Skeletal muscle tissue (tissue), 4 donors: ENCODE measurements around the gene C11orf52. TPM values are rescaled to one million over a fixed set of nuclear protein-coding genes. Genes with fewer than 3 reads are reported as not detected.

Experiments used
- H3K27ac ChIP-seq: one replicate; pipeline ENCODE4 v1.7.0; 2013; ENCODE audit warnings: mild to moderate bottlenecking, low read depth, low read length, inconsistent platforms
- H3K27me3 ChIP-seq, 3 donors: one replicate each; pipeline ENCODE4 v1.7.0; 2013; ENCODE audit warnings: low read length in 3 of 3; ENCODE audit not compliant: control insufficient read depth in 3 of 3, insufficient read depth in 3 of 3
- H3K36me3 ChIP-seq, 3 donors: one replicate each; pipeline ENCODE4 v1.7.0; 2013; ENCODE audit warnings: low read length in 3 of 3; ENCODE audit not compliant: control insufficient read depth in 3 of 3, insufficient read depth in 3 of 3
- H3K4me1 ChIP-seq, 3 donors: one replicate each; pipeline ENCODE4 v1.7.0; 2013; ENCODE audit warnings: low read length in 3 of 3, mild to moderate bottlenecking in 3 of 3; ENCODE audit not compliant: control insufficient read depth in 3 of 3, insufficient read depth in 3 of 3
- H3K4me3 ChIP-seq, 3 donors: one replicate each; pipeline ENCODE4 v1.7.0; 2013; ENCODE audit warnings: low read length in 3 of 3
- H3K9ac ChIP-seq, 3 donors: one replicate each; pipeline ENCODE4 v1.7.0; 2013; ENCODE audit warnings: low read length in 3 of 3, mild to moderate bottlenecking in 3 of 3, moderate library complexity in 2 of 3, low read depth in 1 of 3
- H3K9me3 ChIP-seq, 3 donors: one replicate each; pipeline ENCODE4 v1.7.0; 2013; ENCODE audit warnings: low read length in 3 of 3; ENCODE audit not compliant: control insufficient read depth in 3 of 3
- total RNA-seq: library from RNA; depleted of rRNA; stranded (reverse); fragments of >200 nt; gene quantifications from one replicate; pipeline ENCODE4 v1.2.3, GENCODE V29; 2014
- donor health status: Osteomylitis.

C11orf52 gene
- total RNA-seq, 1 donor from 2014 or later = 0.52 TPM

DNA sequence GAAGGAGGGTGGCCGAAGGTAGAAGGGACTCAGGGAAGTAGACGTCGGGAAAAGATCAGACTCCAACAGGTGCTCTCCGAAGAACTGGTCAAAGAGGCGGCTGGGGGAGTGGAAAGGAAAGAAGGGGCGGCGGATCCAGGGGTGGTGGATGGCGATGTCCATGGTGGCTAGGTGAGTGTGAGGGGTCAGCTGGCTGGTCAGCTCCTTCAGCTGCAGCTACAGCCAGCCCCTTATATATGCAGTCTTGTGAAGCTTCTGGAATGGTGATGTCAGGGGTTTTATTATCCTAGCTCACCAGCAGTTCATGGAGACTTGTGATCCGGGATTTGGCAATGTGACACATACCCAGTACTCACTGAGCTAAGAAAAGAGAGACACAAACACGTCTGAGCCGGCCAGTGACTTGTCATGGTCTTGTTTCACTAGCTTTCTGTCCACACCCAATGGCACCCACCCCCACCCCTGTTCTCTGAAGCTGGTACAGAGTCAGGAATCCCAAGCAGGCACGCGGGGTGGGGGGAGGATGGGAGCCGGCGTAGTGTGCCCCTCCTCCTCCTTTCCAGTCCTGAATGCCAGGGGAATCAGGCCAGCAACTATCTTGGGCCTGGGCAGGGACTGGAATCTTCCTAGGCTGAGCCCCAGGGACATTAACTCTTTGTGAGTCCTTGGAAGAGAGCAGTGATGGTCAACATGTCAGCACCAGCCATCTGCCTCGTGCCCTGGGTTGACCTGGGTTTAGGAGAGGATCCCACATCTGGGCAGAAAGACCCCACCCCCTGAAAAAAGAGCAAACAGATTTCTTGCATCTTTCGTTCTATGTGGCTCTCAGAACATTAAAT, 6.9 kb upstream of the C11orf52 start, which contains the start of gene CRYAB:
CRYAB (minus strand) TSS at position 208 of the 839 bp plus-strand sequence; CDS start at position 162, 46 bp downstream.
- Histone ChIP-seq H3K27ac (peak within 1 kb of the TSS; percentile 98), H3K4me1 (peaks cover 26 to 47% (median 31%) of the 10 kb centered on the region in 3 donors), H3K4me3 (peak within 1 kb of the TSS; percentile 82 to 92 (median 86)), H3K27me3 (no peaks in the 10 kb centered on the region), H3K9ac (peak within 1 kb of the TSS; percentile 88 to 97 (median 97)), H3K36me3 (peaks cover 26 to 28% (median 28%) of the 10 kb centered on the region in 3 donors), H3K9me3 (no peaks in the 10 kb centered on the region)

DNA sequence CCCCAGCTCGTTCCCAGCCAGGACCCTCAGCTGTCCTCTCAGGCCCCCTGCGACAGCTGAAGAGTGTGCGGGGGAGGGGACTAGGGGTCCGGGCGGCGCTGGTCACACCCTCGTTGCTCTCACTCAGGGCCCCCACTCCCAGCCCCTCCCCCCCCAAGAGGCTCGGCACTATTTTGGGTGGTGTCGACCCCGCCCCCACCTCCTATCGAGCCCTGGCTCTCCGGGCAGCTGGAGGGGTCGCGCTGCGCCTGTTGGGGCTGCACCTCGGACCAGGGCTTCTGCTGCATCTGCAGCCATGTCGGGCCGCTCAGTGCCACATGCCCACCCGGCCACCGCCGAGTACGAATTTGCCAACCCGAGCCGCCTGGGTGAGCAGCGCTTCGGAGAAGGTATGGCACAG, 6.2 kb upstream of the C11orf52 start, which contains the start of gene HSPB2:
HSPB2 (plus strand) TSS at position 200 of the 400 bp plus-strand sequence; CDS start at position 296, 96 bp downstream.
- Histone ChIP-seq H3K27me3 (no peaks in the 10 kb centered on the region), H3K36me3 (peaks cover 26 to 28% (median 28%) of the 10 kb centered on the region in 3 donors), H3K9me3 (no peaks in the 10 kb centered on the region), H3K4me3 (peak within 1 kb of the TSS; percentile 82 to 92 (median 86)), H3K9ac (peak within 1 kb of the TSS; percentile 92 to 97 (median 97)), H3K4me1 (peaks cover 26 to 54% (median 31%) of the 10 kb centered on the region in 3 donors), H3K27ac (peak within 1 kb of the TSS; percentile 98)

DNA sequence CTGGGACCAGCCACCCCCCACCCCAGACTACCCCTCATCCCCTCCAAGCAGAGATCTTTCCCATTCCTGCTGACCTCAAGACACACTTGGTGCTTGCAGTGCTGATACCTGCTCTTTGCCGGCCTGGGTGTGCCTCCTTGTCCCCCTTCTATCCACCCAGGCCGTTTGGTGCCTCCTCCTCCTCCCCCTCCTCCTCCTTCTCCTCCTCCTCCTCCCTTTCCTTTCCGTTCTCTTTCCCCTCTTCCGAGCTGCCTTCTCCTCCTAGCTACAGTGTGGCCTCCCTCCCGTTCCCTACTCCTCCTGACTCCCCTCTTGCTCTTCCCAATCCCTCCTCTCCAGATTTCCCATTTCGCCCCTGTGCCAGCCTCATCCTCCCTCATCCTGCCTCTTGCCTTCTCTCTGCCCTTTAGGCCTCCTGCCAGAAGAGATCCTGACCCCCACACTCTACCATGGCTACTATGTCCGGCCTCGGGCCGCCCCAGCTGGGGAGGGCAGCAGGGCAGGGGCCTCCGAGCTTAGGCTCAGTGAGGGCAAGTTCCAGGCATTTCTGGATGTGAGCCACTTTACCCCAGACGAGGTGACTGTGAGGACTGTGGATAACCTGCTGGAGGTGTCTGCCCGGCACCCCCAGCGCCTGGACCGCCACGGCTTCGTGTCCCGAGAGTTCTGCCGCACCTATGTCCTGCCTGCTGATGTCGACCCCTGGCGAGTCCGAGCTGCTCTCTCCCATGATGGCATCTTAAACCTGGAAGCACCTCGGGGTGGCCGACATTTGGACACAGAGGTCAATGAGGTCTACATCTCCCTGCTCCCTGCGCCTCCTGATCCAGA, 5.5 kb upstream of the C11orf52 start:
- Histone ChIP-seq H3K36me3 (peaks cover 24 to 28% (median 26%) of the 10 kb centered on the region in 3 donors), H3K9ac (peak overlapping the region; percentile 92 to 97 (median 95)), H3K4me1 (peaks cover 31 to 60% (median 33%) of the 10 kb centered on the region in 3 donors), H3K27me3 (no peaks in the 10 kb centered on the region), H3K27ac (peak overlapping the region; percentile 98), H3K9me3 (no peaks in the 10 kb centered on the region), H3K4me3 (peak overlapping the region; percentile 80 to 86 (median 82))

DNA sequence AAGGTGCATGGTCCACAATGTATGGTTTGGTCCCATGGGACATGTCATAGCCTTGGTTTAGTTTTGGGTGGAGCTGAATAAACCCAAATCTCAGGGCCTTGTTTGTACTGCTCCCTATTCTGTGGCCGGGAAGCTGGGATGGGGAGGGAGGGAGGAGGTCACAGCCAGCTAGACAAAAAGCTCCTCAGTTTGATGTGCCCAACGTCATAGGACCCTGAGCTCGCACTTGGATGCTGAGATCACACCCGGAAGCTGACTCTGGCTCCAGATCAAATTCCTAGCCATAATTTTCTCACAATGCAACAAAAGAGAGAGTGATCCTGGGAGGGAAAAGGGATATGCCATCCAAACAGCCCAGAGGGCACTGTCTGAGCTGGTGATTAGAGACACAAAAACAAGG, 4.7 kb upstream of the C11orf52 start:
- H3K27ac ChIP-seq = peak overlapping the region; percentile 98
- H3K9ac ChIP-seq = peak overlapping the region; percentile 92 to 97 (median 95)
- H3K4me3 ChIP-seq = peak overlapping the region; percentile 80 to 86 (median 82)
- no peaks in the 10 kb centered on the region for H3K27me3 ChIP-seq
- no peaks in the 10 kb centered on the region for H3K9me3 ChIP-seq
- H3K4me1 ChIP-seq = peaks cover 37 to 59% (median 40%) of the 10 kb centered on the region in 3 donors
- peaks cover 18 to 23% (median 21%) of the 10 kb centered on the region in 3 donors for H3K36me3 ChIP-seq

DNA sequence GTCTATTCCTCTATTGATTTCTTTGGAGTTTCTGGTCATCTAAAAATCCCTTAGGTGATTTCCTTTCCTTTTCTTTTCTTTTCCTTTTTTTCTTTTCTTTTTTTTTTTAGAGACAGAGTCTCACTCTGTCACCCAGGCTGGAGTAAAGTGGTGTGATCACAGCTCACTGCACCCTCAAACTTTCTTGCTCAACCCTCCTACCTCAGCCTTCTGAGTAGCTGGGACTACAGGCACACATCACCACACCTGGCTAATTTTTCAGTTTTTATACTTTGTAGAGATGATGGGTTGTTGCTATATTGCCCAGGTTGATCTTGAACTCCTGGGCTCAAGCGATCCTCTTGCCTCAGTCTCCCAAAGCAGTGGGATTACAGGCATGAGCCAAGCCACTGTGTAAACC, 1.9 kb upstream of the C11orf52 start:
- Histone ChIP-seq H3K27ac (peak overlapping the region; percentile 3), H3K4me1 (peaks cover 39 to 62% (median 47%) of the 10 kb centered on the region in 3 donors), H3K9me3 (no peaks in the 10 kb centered on the region), H3K9ac (no peak overlapping the region), H3K36me3 (no peaks in the 10 kb centered on the region), H3K4me3 (no peak overlapping the region), H3K27me3 (no peaks in the 10 kb centered on the region)

DNA sequence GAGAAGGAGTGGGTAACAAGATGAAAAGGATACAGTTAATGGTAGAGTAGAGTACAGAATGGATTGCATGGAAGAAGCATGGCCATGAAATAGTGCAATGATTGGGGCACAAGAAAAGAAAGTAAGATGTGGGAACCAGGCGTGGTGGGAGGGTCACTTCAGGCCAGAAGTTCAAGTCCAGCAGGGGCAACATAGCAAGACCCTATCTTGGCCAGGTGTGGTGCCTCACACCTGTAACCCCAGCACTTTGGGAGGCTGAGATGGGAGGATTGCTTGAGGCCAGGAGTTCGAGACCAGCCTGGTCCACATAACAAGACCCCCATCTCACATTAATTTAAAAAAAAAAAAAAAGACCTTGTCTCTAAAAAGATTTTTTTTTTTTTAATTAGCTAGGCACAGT, 1.4 kb upstream of the C11orf52 start:
- Histone ChIP-seq H3K27ac (peak overlapping the region; percentile 80), H3K9ac (no peak overlapping the region), H3K27me3 (no peaks in the 10 kb centered on the region), H3K9me3 (no peaks in the 10 kb centered on the region), H3K36me3 (no peaks in the 10 kb centered on the region), H3K4me3 (no peak overlapping the region), H3K4me1 (peaks cover 40 to 62% (median 47%) of the 10 kb centered on the region in 3 donors)

DNA sequence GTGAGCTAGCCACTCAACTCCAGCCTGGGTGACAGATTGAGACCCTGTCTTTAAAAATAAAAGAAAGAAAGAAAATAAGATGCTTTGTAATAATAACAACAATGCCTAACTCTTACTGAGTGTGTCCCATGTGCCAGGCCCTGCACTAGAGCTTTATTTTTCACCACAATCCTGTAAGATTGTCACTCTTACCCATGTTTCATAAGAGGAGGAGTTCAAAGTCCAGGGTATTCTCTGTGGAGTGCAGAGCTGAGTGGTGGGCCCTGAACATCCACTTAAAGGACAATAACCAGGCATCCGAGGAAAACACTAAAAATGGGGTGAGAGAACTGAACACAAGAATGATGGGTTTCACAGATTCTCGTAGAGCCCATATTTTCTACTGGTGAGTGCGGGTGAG, 925 bp upstream of the C11orf52 start:
- Histone ChIP-seq H3K4me3 (no peak overlapping the region), H3K27ac (peak overlapping the region; percentile 80), H3K4me1 (peaks cover 44 to 61% (median 50%) of the 10 kb centered on the region in 3 donors), H3K9me3 (no peaks in the 10 kb centered on the region), H3K36me3 (no peaks in the 10 kb centered on the region), H3K9ac (peak overlapping the region in 2 of 3 donors; percentile 24 to 73), H3K27me3 (no peaks in the 10 kb centered on the region)

DNA sequence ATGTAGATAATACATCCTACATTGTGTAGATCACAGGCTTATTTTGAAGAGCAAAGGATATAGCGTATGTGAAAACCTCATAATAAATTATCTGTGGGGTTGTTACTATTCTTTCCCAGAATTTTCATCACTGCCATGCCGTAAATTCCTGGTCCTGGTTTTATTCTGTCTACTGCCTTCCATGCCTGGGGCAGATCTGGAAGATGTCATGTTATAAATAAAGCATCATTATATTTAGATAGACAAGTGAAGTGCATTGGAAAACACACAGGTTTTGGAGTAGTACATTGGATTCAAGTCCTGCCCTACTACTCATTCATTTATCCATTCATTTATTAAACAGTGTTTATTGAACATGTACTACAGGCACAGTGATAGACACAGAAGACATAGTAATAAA, 2.2 kb downstream of the C11orf52 start:
- H3K36me3 ChIP-seq = no peaks in the 10 kb centered on the region
- H3K9me3 ChIP-seq = no peaks in the 10 kb centered on the region
- no peak overlapping the region for H3K9ac ChIP-seq
- no peaks in the 10 kb centered on the region for H3K27me3 ChIP-seq
- H3K4me1 ChIP-seq = peaks cover 52 to 69% (median 62%) of the 10 kb centered on the region in 3 donors
- peak overlapping the region; percentile 93 for H3K27ac ChIP-seq
- H3K4me3 ChIP-seq = no peak overlapping the region

DNA sequence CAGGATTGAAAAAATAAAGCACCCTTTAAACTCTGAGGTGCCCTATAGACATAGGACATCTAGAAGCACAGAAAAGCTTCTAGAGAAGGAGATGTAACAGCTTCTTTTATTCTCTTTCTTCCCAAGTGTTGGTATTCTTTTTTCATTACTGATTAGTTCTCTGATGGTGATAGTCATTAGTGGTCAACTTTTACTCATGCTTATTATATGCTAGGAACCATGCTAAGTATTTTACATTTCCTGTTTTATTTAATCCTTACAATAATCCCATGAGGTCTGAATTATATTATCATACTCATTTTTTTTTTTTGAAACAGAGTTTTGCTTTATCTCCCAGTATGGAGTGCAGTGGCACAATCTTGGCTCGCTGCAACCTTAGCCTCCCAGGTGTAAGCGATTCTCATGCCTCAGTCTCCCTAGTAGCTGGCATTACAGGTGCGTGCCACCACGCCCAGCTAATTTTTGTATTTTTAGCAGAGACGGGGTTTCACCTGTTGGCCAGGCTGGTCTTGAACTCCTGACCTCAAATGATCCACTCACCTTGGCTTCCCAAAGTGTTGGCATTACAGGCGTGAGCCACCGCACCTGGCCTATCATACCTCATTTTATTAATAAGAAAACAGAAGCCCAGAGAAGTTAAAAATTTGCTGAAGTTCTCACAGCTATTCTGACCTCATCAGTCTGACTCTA, 3.0 kb downstream of the C11orf52 start:
- H3K9me3 ChIP-seq = no peaks in the 10 kb centered on the region
- peaks cover 60 to 76% (median 69%) of the 10 kb centered on the region in 3 donors for H3K4me1 ChIP-seq
- H3K4me3 ChIP-seq = no peak overlapping the region
- H3K9ac ChIP-seq = no peak overlapping the region
- H3K27ac ChIP-seq = peak overlapping the region; percentile 93
- H3K36me3 ChIP-seq = no peaks in the 10 kb centered on the region
- no peaks in the 10 kb centered on the region for H3K27me3 ChIP-seq
